ENCODE results near the gene IFRD1. TPM values are rescaled to one million over a fixed set of nuclear protein-coding genes. Genes with fewer than 3 reads are reported as not detected.

Gene IFRD1, protein sequence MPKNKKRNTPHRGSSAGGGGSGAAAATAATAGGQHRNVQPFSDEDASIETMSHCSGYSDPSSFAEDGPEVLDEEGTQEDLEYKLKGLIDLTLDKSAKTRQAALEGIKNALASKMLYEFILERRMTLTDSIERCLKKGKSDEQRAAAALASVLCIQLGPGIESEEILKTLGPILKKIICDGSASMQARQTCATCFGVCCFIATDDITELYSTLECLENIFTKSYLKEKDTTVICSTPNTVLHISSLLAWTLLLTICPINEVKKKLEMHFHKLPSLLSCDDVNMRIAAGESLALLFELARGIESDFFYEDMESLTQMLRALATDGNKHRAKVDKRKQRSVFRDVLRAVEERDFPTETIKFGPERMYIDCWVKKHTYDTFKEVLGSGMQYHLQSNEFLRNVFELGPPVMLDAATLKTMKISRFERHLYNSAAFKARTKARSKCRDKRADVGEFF
- 86.7 and 89.6 TPM in 2 replicates for total RNA-seq (2014; rRNA removed; shearing (Covaris generic))

DNA sequence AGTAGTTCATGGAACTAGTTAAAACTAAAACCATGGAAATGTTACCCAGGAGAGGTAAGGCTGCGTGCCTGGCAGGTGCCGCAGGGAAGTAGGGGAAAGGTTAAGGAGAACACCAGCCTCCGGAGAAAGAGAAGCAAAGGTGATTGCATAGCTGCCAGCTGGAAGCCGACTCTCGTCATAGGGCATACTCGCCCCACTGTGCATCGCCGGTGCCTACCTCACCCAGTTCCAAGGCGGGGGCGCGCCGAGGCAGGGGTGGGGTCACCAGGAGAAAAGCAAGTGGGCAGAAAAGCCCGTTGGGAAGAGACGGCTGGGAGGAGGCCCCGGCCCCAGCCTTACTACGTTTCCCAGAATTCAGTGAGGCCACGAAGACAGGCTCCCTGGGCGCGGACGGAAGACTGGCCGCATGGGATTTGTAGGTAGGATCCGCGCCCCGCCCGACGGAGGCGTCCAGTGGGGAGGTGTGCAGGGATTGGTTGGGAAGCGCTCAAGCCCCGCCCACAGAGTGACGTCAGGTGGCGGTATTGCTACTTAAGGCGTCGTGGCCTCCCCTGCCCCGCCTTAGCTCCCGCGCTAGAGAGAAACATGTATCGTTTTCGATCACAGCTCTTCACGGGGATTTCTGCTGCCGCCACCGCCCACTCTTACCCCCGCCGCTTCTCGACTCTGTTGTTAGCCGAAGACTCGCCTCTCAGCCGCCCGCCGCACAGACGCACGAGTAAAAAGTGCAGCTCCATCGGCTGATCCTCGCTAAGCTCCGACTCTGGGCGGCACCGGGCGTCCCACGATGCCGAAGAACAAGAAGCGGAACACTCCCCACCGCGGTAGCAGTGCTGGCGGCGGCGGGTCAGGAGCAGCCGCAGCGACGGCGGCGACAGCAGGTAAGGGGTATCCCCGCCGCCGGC lies at the start of gene IFRD1:
IFRD1 (plus strand) TSS at position 559 of the 905 bp plus-strand sequence; CDS start at position 788, 229 bp downstream.
- peak within 1 kb of the TSS; percentile 88 for H3K27ac ChIP-seq
- H3K27me3 ChIP-seq (replicated peaks): no peaks in the 10 kb centered on the region
- DNase-seq (ENCODE audit: low read depth in 1 of 2, low spot score in 2 of 2): peak; percentile 96 to 98
- H3K4me1 ChIP-seq (replicated peaks): peaks cover 17% of the 10 kb centered on the region
- peak within 1 kb of the TSS; percentile 87 for H3K4me3 ChIP-seq
- H3K36me3 ChIP-seq: peaks cover 14% of the 10 kb centered on the region
- no peaks in the 10 kb centered on the region for H3K9me3 ChIP-seq (replicated peaks)

DNA sequence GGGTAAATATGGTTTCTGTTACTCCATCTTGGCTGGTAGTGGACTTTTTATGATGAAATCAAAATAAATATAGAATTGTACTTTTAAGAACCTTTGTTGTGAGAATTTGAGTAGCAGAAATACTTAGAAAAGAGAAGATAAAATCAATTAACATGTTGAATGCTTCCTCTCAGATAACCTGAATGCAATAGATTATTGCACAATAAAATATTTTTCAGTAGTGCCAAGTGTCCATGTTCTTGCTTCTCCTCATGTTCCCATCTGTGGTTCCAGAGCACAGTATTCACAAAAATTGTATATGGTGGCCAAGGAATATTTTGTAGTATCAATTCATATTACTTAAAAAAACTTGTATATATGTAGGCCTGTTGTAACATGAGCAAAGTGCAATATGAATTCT lies 45.9 kb upstream of the IFRD1 start:
- no peaks in the 10 kb centered on the region for H3K36me3 ChIP-seq
- peaks cover 8% of the 10 kb centered on the region; the same call in 1 of the 2 replicates for H3K27me3 ChIP-seq (replicated peaks)
- H3K4me1 ChIP-seq (replicated peaks): no peaks in the 10 kb centered on the region
- H3K9me3 ChIP-seq (replicated peaks): no peaks in the 10 kb centered on the region
- H3K27ac ChIP-seq: no peak overlapping the region
- no peak overlapping the region for H3K4me3 ChIP-seq
- no peak for DNase-seq (ENCODE audit: low read depth in 1 of 2, low spot score in 2 of 2)

DNA sequence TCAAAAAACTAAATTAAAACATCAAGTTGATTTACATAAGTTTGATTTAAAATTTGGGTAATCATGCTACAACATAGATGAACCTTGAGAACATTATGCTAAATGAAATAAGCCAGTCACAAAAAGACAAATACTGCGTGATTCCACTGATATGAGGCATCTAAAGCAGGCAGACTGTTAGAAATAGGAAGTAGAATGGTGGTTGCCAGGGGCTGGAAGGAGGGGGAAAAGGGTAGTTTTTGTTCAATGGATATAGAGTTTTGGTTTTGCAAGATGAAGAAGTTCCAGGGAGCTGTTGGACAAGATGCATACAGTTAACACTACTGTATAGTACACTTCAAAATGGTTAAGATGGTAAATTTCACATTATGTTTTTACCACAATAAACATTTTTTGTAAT lies 45.0 kb upstream of the IFRD1 start:
- Histone ChIP-seq H3K27ac (no peak overlapping the region), H3K4me3 (no peak overlapping the region), H3K4me1 (replicated peaks) (no peaks in the 10 kb centered on the region), H3K36me3 (no peaks in the 10 kb centered on the region), H3K27me3 (replicated peaks) (peaks cover 9% of the 10 kb centered on the region; the same call in 1 of the 2 replicates), H3K9me3 (replicated peaks) (no peaks in the 10 kb centered on the region)
- no peak for DNase-seq (ENCODE audit: low read depth in 1 of 2, low spot score in 2 of 2)

DNA sequence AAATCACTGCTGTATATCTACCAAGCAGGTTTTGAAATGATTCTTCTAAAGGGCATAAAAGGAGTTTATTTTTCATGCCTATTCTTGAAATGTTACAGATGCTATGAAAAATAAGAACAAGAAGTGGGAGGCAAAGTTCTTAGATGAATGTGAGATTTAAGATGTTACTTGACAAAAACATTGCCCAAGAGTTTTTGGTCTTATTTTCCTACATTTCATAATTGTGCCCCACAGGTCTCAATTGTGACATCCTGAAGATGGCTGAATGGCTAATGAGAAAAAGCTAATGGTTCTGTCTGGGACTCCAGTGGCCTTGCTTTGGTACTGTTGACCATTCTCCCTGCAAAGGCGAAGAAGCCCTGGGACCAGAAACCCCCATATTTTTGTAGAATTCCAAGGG lies 43.0 kb upstream of the IFRD1 start:
- Histone ChIP-seq H3K27ac (no peak overlapping the region), H3K36me3 (no peaks in the 10 kb centered on the region), H3K4me3 (no peak overlapping the region), H3K4me1 (replicated peaks) (no peaks in the 10 kb centered on the region), H3K9me3 (replicated peaks) (no peaks in the 10 kb centered on the region), H3K27me3 (replicated peaks) (peaks cover 16% of the 10 kb centered on the region; the same call in 1 of the 2 replicates)
- DNase-seq (ENCODE audit: low read depth in 1 of 2, low spot score in 2 of 2): no peak

DNA sequence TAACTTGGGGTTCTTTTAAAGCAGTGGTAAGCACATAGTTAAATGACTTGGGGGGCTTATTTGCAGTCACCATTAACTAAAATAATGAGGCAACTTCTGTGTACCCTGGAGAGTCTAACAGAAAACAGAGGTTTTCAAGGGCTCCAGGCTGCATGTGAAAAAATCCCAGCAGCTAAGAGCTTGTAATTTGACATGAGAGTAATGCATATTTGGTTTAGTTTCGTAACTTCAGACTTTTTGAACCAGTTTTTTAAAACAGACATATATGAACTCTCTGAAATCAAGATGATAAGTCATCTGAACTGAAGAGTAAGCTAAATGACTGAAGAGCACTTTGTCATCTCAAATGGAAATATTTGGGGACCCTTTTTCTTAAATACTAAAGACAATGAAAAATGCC lies 40.2 kb upstream of the IFRD1 start:
- H3K27me3 ChIP-seq (replicated peaks): peaks cover 18% of the 10 kb centered on the region
- H3K9me3 ChIP-seq (replicated peaks): no peaks in the 10 kb centered on the region
- DNase-seq (ENCODE audit: low read depth in 1 of 2, low spot score in 2 of 2): no peak
- no peak overlapping the region for H3K27ac ChIP-seq
- no peaks in the 10 kb centered on the region for H3K36me3 ChIP-seq
- no peaks in the 10 kb centered on the region for H3K4me1 ChIP-seq (replicated peaks)
- no peak overlapping the region for H3K4me3 ChIP-seq

DNA sequence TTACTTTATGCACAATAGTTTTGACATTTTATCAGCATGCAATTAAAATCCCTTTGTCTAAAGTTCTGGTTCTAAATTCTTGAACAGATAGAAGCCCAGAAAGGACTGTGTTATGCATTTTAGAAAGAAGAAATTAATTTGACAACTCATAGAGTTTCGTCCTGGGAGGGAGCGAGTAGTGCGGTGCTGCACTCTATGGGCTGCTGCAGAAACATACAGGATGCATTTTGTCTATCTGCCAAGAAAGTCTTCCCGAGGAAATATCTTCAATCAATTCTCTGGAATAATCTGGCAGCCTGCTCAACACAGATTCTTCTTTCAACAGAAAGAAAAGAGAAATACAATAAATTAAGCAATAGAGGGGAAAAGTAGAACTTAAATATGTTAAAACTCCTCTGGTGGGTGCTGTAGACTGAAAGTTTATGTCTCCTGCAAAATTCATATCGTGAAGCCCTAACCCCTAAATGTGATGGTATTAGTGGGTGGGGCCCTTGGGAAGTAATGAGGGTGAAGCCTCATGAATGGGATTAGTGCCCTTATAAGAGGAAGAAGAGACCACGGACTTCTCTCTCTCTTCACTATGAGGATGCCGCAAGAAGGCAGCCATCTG lies 39.0 kb upstream of the IFRD1 start:
- no peaks in the 10 kb centered on the region for H3K36me3 ChIP-seq
- DNase-seq (ENCODE audit: low read depth in 1 of 2, low spot score in 2 of 2): no peak
- peaks cover 18% of the 10 kb centered on the region for H3K27me3 ChIP-seq (replicated peaks)
- no peak overlapping the region for H3K27ac ChIP-seq
- H3K4me3 ChIP-seq: no peak overlapping the region
- H3K4me1 ChIP-seq (replicated peaks): no peaks in the 10 kb centered on the region
- no peaks in the 10 kb centered on the region for H3K9me3 ChIP-seq (replicated peaks)

DNA sequence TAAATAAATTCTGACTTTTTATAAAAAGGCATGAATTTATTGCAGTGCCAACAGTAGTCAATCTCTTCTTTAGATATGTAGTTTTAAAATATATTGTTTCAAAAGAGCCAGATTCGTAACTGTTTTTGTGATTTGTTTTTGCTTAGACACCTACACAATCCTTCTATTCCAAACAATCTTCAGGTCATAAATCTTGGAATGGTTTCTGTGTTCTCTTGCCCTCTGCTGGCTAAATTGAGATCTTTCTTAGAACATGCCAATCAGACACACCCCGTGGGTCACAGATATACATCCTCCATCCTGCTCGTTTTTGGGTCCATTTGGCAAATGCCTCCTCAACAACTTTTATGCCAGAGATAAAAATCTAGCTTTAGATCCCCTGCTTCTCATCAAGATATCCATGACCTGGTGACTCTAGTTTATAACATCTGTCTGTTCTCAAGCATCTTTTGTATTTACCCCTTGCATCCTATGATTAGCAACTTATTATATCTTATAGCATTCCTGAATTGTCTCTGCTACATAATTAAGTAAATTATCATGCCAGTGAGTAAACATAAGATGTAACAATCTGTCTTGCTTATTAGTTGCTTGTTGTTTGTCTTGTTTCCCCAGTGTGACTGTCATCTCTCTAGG lies 35.3 kb upstream of the IFRD1 start:
- Histone ChIP-seq H3K27me3 (replicated peaks) (peaks cover 18% of the 10 kb centered on the region), H3K4me3 (no peak overlapping the region), H3K27ac (no peak overlapping the region), H3K9me3 (replicated peaks) (no peaks in the 10 kb centered on the region), H3K36me3 (no peaks in the 10 kb centered on the region), H3K4me1 (replicated peaks) (no peaks in the 10 kb centered on the region)
- peak in 1 of 2 experiments; percentile 27 for DNase-seq (ENCODE audit: low read depth in 1 of 2, low spot score in 2 of 2)

DNA sequence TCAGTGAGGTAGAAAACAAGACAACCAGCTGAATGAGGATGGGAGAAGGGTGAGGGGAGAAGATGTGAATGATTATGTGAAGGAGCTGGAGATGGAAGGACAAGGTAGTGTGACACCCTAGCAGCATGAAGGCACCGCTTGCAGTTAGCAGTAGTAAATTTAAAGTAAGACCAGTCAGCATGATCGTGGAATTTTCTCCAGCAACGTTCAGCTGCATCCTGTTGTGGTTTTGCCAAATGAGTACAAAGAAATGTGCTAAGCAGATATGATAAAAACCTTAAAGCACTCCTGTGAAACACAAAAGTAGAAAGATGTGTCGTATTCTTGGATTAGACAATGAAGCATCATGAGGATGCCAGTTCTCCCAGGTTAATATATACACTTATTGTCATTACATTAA lies 34.1 kb upstream of the IFRD1 start:
- DNase-seq (ENCODE audit: low read depth in 1 of 2, low spot score in 2 of 2): no peak
- H3K4me3 ChIP-seq: no peak overlapping the region
- H3K4me1 ChIP-seq (replicated peaks): peaks cover 9% of the 10 kb centered on the region
- no peaks in the 10 kb centered on the region for H3K36me3 ChIP-seq
- no peaks in the 10 kb centered on the region for H3K9me3 ChIP-seq (replicated peaks)
- H3K27me3 ChIP-seq (replicated peaks): peaks cover 12% of the 10 kb centered on the region; the same call in 1 of the 2 replicates
- no peak overlapping the region for H3K27ac ChIP-seq

DNA sequence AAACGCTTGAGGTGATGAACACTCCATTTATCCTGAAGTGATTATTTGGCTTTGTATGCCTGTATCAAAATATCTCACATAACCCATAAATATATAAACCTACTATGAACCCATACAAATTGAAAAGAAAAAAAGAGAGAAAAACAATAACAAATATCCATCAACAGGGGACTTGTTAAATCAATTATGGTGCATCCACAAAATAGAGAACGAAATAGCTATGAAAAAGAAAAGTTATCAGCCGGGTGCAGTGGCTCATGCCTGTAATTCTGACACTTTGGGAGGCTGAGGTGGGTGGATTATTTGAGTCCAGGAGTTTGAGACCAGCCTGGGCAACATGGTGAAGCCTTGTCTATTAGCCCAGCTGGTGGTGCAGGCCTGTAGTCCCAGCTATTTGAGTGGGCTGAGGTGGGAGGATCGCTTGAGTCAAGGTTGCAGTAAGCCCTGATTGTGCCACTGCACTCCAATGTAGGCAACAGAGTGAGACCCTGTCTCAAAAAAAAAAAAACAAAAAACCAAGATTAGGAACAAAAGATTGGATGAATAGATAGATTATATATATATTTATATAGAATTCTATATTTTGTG lies 30.6 kb upstream of the IFRD1 start:
- Histone ChIP-seq H3K27ac (no peak overlapping the region), H3K4me1 (replicated peaks) (peaks cover 36% of the 10 kb centered on the region), H3K4me3 (no peak overlapping the region), H3K9me3 (replicated peaks) (no peaks in the 10 kb centered on the region), H3K36me3 (no peaks in the 10 kb centered on the region), H3K27me3 (replicated peaks) (no peaks in the 10 kb centered on the region)
- DNase-seq (ENCODE audit: low read depth in 1 of 2, low spot score in 2 of 2): no peak

DNA sequence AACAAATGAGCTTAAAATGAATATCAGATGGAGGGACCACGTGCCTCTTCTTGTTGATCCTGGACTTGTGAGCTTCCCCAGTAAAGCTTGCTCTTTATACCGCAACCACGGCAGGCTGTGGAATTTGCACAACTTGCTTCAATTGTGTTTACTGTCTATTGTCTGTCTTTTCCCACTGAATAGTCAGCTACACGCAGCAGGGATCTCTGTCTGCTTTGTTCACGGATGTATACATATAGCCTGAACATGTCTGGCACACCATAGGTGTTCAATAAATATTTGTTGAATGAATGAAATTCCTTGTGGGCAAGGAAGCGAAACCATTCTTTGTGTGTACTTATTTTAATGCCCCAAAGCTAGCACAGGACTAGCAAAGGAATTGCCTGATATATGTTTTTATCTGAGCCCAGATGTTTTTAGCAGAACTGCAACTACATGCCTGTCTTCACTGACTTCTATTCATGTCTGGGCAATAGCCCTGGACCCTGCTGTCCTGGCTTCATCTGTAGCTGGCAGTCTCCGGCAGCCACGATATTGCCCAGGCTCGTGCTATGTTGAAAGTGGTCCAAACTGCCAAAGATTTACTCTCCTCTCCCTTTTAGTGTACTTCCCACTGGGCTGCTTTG lies 29.9 kb upstream of the IFRD1 start:
- no peak overlapping the region for H3K4me3 ChIP-seq
- H3K9me3 ChIP-seq (replicated peaks): no peaks in the 10 kb centered on the region
- DNase-seq (ENCODE audit: low read depth in 1 of 2, low spot score in 2 of 2): peak; percentile 63 to 79
- no peaks in the 10 kb centered on the region for H3K27me3 ChIP-seq (replicated peaks)
- H3K4me1 ChIP-seq (replicated peaks): peaks cover 36% of the 10 kb centered on the region
- H3K27ac ChIP-seq: peak overlapping the region; percentile 32
- H3K36me3 ChIP-seq: no peaks in the 10 kb centered on the region

DNA sequence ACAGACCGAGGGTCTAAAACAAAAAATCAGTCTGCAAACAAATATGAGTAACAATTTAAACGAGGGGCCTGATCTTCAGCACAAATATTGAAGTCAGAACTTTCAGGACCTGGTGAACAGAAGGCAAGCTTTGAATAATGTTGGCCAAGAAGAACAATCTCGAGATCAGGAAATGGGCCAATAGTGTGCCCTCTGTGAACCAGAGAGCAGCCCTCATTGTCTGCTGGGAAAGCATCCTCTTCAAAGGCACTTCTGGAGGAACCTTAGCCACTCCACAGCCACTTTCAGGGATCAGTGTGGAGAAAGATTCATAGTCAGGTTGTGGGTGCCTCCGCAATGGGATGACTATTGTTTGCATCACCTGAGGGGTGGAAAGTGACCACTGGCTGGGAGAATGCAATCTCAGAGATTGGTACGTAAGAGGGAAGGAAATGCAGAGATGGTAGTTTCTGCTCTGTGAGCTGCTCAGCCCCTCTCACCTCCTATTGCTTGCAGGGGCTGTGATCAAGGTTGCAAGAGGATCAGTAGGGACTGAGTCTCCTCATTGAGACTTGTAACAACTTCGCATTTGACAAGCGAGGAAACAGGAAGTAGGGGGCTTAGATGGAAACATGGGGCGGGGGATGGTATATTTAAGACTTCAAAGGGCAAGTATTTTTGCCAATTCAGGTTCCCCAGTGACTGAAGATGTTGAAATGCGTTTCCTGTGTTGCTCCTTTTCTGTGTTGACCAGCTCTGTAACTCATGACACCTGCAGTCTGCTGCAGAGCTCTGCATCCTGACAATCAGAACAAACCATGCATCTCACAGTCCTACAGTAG lies 28.4 kb upstream of the IFRD1 start:
- no peaks in the 10 kb centered on the region for H3K9me3 ChIP-seq (replicated peaks)
- H3K4me1 ChIP-seq (replicated peaks): peaks cover 36% of the 10 kb centered on the region
- peak overlapping the region; percentile 69 for H3K27ac ChIP-seq
- no peaks in the 10 kb centered on the region for H3K36me3 ChIP-seq
- no peaks in the 10 kb centered on the region for H3K27me3 ChIP-seq (replicated peaks)
- H3K4me3 ChIP-seq: no peak overlapping the region
- DNase-seq (ENCODE audit: low read depth in 1 of 2, low spot score in 2 of 2): no peak

Data from SJSA1 (cell line).